Measurements from ENCODE around the gene ZNF219. TPM values are rescaled to one million over a fixed set of nuclear protein-coding genes. Genes with fewer than 3 reads are reported as not detected.

Gene ZNF219
- total RNA-seq, 1 experiment from 2014 or later, result 15.0 TPM

GRCh38 chr14:21069388-21070082 is 28.9 kb downstream of the ZNF219 start:
- no peak for DNase-seq (ENCODE audit: low read depth)

- DNase-seq (ENCODE audit: low read depth), result no peak
These were observed 29.7 kb downstream of the ZNF219 start for GRCh38 chr14:21068521-21069387.

GRCh38 chr14:21066882-21067502 is 31.5 kb downstream of the ZNF219 start:
- DNase-seq (ENCODE audit: low read depth), result no peak

- peak; percentile 79 for DNase-seq (ENCODE audit: low read depth)
These were observed 35.0 kb downstream of the ZNF219 start for GRCh38 chr14:21063479-21063878.

- no peak for DNase-seq (ENCODE audit: low read depth)
These were observed 37.1 kb downstream of the ZNF219 start for GRCh38 chr14:21061347-21061668.

GRCh38 chr14:21060614-21061346 is 37.7 kb downstream of the ZNF219 start:
- DNase-seq (ENCODE audit: low read depth), result no peak

- peak; percentile 64 for DNase-seq (ENCODE audit: low read depth)
These were observed 38.4 kb downstream of the ZNF219 start for GRCh38 chr14:21059842-21060613.

GRCh38 chr14:21058903-21059302 is 39.6 kb downstream of the ZNF219 start:
- DNase-seq (ENCODE audit: low read depth), result no peak

GRCh38 chr14:21057803-21058675 is 40.4 kb downstream of the ZNF219 start, which contains the start of gene RNASE8:
Gene RNASE8, plus strand, starts transcription at chr14:21057822. Its CDS starts 71 bp downstream, at chr14:21057893.
- peak; percentile 66 for DNase-seq (ENCODE audit: low read depth)

GRCh38 chr14:21056520-21057163 is 41.8 kb downstream of the ZNF219 start:
- peak; percentile 57 for DNase-seq (ENCODE audit: low read depth)

- no peak for DNase-seq (ENCODE audit: low read depth)
These were observed 42.9 kb downstream of the ZNF219 start for GRCh38 chr14:21055432-21056117.

GRCh38 chr14:21054768-21055145 is 43.7 kb downstream of the ZNF219 start:
- no peak for DNase-seq (ENCODE audit: low read depth)

GRCh38 chr14:21054123-21054767 is 44.2 kb downstream of the ZNF219 start:
- DNase-seq (ENCODE audit: low read depth), result no peak

- DNase-seq (ENCODE audit: low read depth), result no peak
These were observed 45.0 kb downstream of the ZNF219 start for GRCh38 chr14:21053184-21054122.

- DNase-seq (ENCODE audit: low read depth), result no peak
These were observed 47.9 kb downstream of the ZNF219 start for GRCh38 chr14:21050597-21050996.

- DNase-seq (ENCODE audit: low read depth), result peak; percentile 46
These were observed 49.2 kb downstream of the ZNF219 start for GRCh38 chr14:21049271-21049673.

GRCh38 chr14:21048638-21049037 is 49.8 kb downstream of the ZNF219 start:
- DNase-seq (ENCODE audit: low read depth), result no peak
